ENCODE results near the gene PARD6A. TPM values are rescaled to one million over a fixed set of nuclear protein-coding genes. Genes with fewer than 3 reads are reported as not detected.

PARD6A gene
- total RNA-seq, 1 experiment from 2014 or later: 10.8 TPM

DNA sequence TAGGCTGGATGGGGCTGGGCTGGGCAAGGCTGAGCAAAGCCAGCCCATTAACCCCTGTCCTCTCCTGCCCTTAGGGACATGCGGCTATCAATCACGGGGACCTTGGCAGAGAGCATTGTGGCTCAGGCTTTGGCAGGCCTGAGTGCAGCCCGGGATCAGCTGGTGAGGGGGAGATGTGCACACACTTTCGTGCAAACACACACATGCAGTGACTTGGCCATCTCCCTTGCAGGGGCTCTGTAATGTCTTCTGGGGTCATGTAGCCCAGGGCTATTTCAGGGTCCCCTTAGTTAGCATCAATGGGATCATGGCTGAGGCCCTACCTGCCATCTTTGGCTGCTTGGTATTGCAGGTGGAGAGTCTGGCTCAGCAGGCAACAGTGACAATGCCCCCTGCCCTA lies 8.9 kb upstream of the PARD6A start:
- H2BK120ac ChIP-seq (ENCODE audit: low read depth, low read length, poor library complexity, severe bottlenecking): no peak overlapping the region
- no peak overlapping the region for H4K8ac ChIP-seq (replicated peaks; ENCODE audit: insufficient read length, low read depth, low read length)
- H3K9ac ChIP-seq (ENCODE audit: extremely low read depth, insufficient read length, low read length): no peak overlapping the region
- H2BK12ac ChIP-seq (ENCODE audit: insufficient read length, low read depth, low read length): no peak overlapping the region
- no peaks in the 10 kb centered on the region for H4K20me1 ChIP-seq (ENCODE audit: control insufficient read depth, insufficient read depth, insufficient read length)
- H3K79me2 ChIP-seq (ENCODE audit: insufficient read depth, low read length): no peaks in the 10 kb centered on the region
- no peak overlapping the region for H2BK5ac ChIP-seq (ENCODE audit: insufficient read length, low read length)
- no peak overlapping the region for H4K91ac ChIP-seq (ENCODE audit: insufficient read length, low read depth, low read length)
- H3K4me1 ChIP-seq (ENCODE audit: insufficient read depth, low read length): no peaks in the 10 kb centered on the region
- no peaks in the 10 kb centered on the region; the same call in 1 of the 2 replicates for H3K27me3 ChIP-seq (ENCODE audit: insufficient read depth, low read length)
- no peak overlapping the region for H3K27ac ChIP-seq (ENCODE audit: insufficient read length, low read depth, low read length)
- TF ChIP-seq, protein P1, sequence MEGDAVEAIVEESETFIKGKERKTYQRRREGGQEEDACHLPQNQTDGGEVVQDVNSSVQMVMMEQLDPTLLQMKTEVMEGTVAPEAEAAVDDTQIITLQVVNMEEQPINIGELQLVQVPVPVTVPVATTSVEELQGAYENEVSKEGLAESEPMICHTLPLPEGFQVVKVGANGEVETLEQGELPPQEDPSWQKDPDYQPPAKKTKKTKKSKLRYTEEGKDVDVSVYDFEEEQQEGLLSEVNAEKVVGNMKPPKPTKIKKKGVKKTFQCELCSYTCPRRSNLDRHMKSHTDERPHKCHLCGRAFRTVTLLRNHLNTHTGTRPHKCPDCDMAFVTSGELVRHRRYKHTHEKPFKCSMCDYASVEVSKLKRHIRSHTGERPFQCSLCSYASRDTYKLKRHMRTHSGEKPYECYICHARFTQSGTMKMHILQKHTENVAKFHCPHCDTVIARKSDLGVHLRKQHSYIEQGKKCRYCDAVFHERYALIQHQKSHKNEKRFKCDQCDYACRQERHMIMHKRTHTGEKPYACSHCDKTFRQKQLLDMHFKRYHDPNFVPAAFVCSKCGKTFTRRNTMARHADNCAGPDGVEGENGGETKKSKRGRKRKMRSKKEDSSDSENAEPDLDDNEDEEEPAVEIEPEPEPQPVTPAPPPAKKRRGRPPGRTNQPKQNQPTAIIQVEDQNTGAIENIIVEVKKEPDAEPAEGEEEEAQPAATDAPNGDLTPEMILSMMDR (conservative IDR thresholded peaks at IDR 0.05): no peak
- H2BK15ac ChIP-seq (ENCODE audit: low read depth, low read length): no peak overlapping the region
- no peak overlapping the region for H3T11ph ChIP-seq (ENCODE audit: low read length)
- Mint-ChIP-seq H3K36me3 (ENCODE audit: insufficient read depth in 1 of 3, low read depth in 3 of 3) (peaks cover 12 to 43% (median 39%) of the 10 kb centered on the region in 3 experiments), H3K4me1 (peaks cover 2 to 6% of the 10 kb centered on the region in 2 experiments; a peak in 3 of 4 replicates), H3K27me3 (ENCODE audit: low read depth) (peaks cover 5% of the 10 kb centered on the region), H3K4me3 (peak overlapping the region in 1 of 2 experiments; percentile 68; a peak in 3 of 5 replicates), H3K27ac (no peak overlapping the region), H3K9me3 (no peaks in the 10 kb centered on the region; a peak in 1 of 5 replicates)
- no peak overlapping the region for H3K4ac ChIP-seq (ENCODE audit: low read depth, low read length)
- no peak overlapping the region for H3K56ac ChIP-seq (ENCODE audit: insufficient read length, low read depth, low read length)
- no peak overlapping the region for H3K18ac ChIP-seq (ENCODE audit: insufficient read length, low read depth, low read length)
- DNase-seq: no peak
- H2AK5ac ChIP-seq (ENCODE audit: insufficient read length, low read length): no peak overlapping the region
- H3K9me3 ChIP-seq (ENCODE audit: control insufficient read depth, low read depth, low read length): no peaks in the 10 kb centered on the region
- H2AFZ ChIP-seq (ENCODE audit: low read length): no peak overlapping the region
- no peak overlapping the region for H3K23ac ChIP-seq (ENCODE audit: insufficient read length, low read depth, low read length)
- no peaks in the 10 kb centered on the region for H3K79me1 ChIP-seq (ENCODE audit: insufficient read depth, low read depth, low read length, poor library complexity, severe bottlenecking)
- peaks cover 3% of the 10 kb centered on the region for H3K23me2 ChIP-seq (ENCODE audit: insufficient read length, low read depth, low read length, poor library complexity, severe bottlenecking)
- H2BK20ac ChIP-seq (ENCODE audit: low read depth, low read length, poor library complexity, severe bottlenecking): no peak overlapping the region
- no peak overlapping the region for H3K4me2 ChIP-seq (ENCODE audit: insufficient read depth, insufficient read length, low read length)
- no peak overlapping the region for H4K5ac ChIP-seq (ENCODE audit: insufficient read length, low read depth, low read length)
- no CpG with 5 or more reads among the region's 4 CpGs for WGBS (ENCODE audit: extremely low coverage, insufficient read length, low lambda C conversion rate)
- no peak overlapping the region for H3K14ac ChIP-seq (ENCODE audit: insufficient read depth, low read length)
